ENCODE data around the gene NRP1.

NRP1 gene

GRCh38 chr10:33254556-33255160 lies 79.8 kb downstream of the NRP1 start:
- ChIA-PET POLR2A (no interaction called here), CTCF (no interaction called here)
- no peak for TF ChIP-seq CTCF (IDR thresholded peaks at IDR 0.05; ENCODE audit: insufficient read depth, low read length, missing control alignments)
- H3K4me3 ChIP-seq (ENCODE audit: low read depth, low read length), result no peak overlapping the region
- DNase-seq (ENCODE audit: low read depth, low spot score), result no peak

DNA sequence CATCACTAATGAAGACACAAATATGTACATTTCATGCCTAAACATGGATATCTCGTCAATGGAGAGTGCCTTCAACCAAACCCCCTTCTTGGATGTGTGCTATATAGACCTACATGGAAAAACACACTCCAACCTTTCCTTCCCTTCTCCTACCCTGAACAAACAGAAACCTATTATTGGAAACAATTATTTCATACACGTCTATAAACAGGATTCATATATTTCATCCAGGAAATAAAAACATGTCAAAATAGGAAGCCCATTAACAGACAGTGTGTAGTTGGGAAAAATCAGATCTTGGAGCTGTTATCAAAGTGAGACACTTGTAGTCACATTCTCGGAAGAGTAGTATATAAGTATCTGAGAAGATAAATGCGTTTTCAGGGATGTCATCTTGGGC lies 81.1 kb downstream of the NRP1 start:
- DNase-seq (ENCODE audit: low read depth, low spot score), result no peak
- TF ChIP-seq CTCF (IDR thresholded peaks at IDR 0.05; ENCODE audit: insufficient read depth, low read length, missing control alignments), result no peak
- CTCF ChIA-PET, result no interaction called here
- POLR2A ChIA-PET, result interaction anchor here (1.0 kb wide), 1 partner anchor 20 kb away, joined by 4 read pairs; no protein-coding TSS in a partner anchor
- no peak overlapping the region for H3K4me3 ChIP-seq (ENCODE audit: low read depth, low read length)

GRCh38 chr10:33252794-33253203 lies 81.7 kb downstream of the NRP1 start:
- peak; percentile 77 for DNase-seq (ENCODE audit: low read depth, low spot score)
- TF ChIP-seq CTCF (IDR thresholded peaks at IDR 0.05; ENCODE audit: insufficient read depth, low read length, missing control alignments), result no peak
- ChIA-PET CTCF (no interaction called here), POLR2A (interaction anchor here (1.0 kb wide), 1 partner anchor 20 kb away, joined by 4 read pairs; no protein-coding TSS in a partner anchor)
- H3K4me3 ChIP-seq (ENCODE audit: low read depth, low read length), result no peak overlapping the region

DNA sequence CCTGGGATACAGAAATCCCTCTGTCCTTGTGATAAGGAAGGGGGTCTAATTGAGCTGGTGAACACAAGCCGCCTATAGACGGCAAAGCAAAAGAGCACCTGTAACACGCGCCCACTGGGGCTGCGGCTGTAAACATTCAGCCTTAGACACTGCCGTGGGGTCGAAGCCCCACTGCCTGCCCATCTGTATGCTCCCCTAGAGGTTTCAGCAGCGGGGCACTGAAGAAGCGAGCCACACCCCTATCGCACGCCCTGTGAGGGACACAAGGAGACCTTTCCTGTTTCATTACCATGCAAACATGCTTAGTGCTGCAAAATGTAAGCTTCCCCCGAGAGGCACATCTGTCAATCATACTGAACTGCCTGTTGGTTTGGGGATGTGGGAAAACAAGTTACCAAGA lies 82.1 kb downstream of the NRP1 start:
- DNase-seq (ENCODE audit: low read depth, low spot score), result no peak
- H3K4me3 ChIP-seq (ENCODE audit: low read depth, low read length), result no peak overlapping the region
- TF ChIP-seq CTCF (IDR thresholded peaks at IDR 0.05; ENCODE audit: insufficient read depth, low read length, missing control alignments), result no peak
- CTCF ChIA-PET, result no interaction called here
- POLR2A ChIA-PET, result interaction anchor here (1.0 kb wide), 1 partner anchor 21 kb away, joined by 4 read pairs; no protein-coding TSS in a partner anchor

GRCh38 chr10:33249659-33250345 lies 84.7 kb downstream of the NRP1 start:
- no peak for DNase-seq (ENCODE audit: low read depth, low spot score)
- H3K4me3 ChIP-seq (ENCODE audit: low read depth, low read length), result no peak overlapping the region
- POLR2A ChIA-PET, result no interaction called here
- TF ChIP-seq CTCF (IDR thresholded peaks at IDR 0.05; ENCODE audit: insufficient read depth, low read length, missing control alignments), result no peak
- CTCF ChIA-PET, result interaction anchor here (1.7 to 2.5 kb wide), 2 partner anchors 10 to 56 kb away, joined by 5 to 11 read pairs; no protein-coding TSS in a partner anchor

DNA sequence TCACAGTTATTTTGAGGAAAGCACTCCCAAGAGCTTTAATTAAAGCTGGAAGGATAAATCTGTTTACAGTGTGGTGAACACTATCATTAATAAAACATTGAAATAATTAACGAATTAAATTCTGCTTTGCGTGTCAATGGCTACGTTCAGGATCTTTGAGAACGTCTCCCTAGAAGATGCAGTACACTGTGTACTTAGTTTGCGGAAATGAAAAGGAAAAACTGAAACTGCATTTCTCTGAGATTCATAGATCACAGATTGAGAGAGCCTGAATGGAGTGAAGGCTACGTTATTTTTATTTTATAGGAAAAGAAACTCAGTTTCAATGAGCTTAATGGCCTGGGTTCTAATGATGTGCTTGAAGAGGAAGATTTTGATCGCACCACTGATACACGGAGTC lies 85.3 kb downstream of the NRP1 start:
- ChIA-PET CTCF (interaction anchor here (1.7 to 2.5 kb wide), 2 partner anchors 9 to 56 kb away, joined by 5 to 11 read pairs; no protein-coding TSS in a partner anchor), POLR2A (no interaction called here)
- TF ChIP-seq CTCF (IDR thresholded peaks at IDR 0.05; ENCODE audit: insufficient read depth, low read length, missing control alignments), result no peak
- no peak for DNase-seq (ENCODE audit: low read depth, low spot score)
- H3K4me3 ChIP-seq (ENCODE audit: low read depth, low read length), result no peak overlapping the region
